Transverse colon (tissue), 4 donors: ENCODE data around the gene ZNF608.

Experiments used
- CTCF ChIP-seq, 5 experiments: fragments of 200-600 bp in 3 of 5; fragments of 450-650 bp in 2 of 5; sonication (generic) in 3 of 5; IDR thresholded peaks; 1 replicate in 2 of 5; 2 replicates in 3 of 5; pipeline ENCODE4 v1.5.1; 2016 to 2017; ENCODE audit warnings: antibody characterized with exemption in 5 of 5, inconsistent platforms in 3 of 5, mild to moderate bottlenecking in 2 of 5, moderate library complexity in 1 of 5
- EP300 ChIP-seq: sonication (generic); formaldehyde crosslinking; IDR thresholded peaks from one replicate; pipeline ENCODE4 v1.6.1; 2017; ENCODE audit warnings: antibody characterized with exemption, low read depth
- POLR2A ChIP-seq: fragments of 450-650 bp; IDR thresholded peaks from one replicate; pipeline ENCODE4 v1.6.1; 2016; ENCODE audit warnings: antibody characterized with exemption, mild to moderate bottlenecking, moderate library complexity
- POLR2AphosphoS5 ChIP-seq, 3 donors: sonication (generic); formaldehyde crosslinking; IDR thresholded peaks; one replicate each; pipeline ENCODE4 v1.6.1; 2016; ENCODE audit warnings: antibody characterized with exemption in 3 of 3

- TF ChIP-seq POLR2AphosphoS5 (IDR thresholded peaks at IDR 0.05) (no peak), CTCF (IDR thresholded peaks at IDR 0.05) (no peak), POLR2A (no peak), EP300 (no peak)
These were observed 14.6 kb upstream of the ZNF608 start for GRCh38 chr5:124761010-124761409.
